Breast epithelium (tissue), 3 donors: ENCODE data around the gene MYPOP.

Experiments
- POLR2AphosphoS5 ChIP-seq, 3 donors: sonication (generic); formaldehyde crosslinking; IDR thresholded peaks; one replicate each; pipeline ENCODE4 v1.6.1; 2017; ENCODE audit warnings: antibody characterized with exemption in 3 of 3
- TF ChIP-seq, protein P1 (sequence below), 3 donors: fragments of 450-650 bp; IDR thresholded peaks; one replicate each; pipeline ENCODE4 v1.5.1; 2016 to 2017; ENCODE audit warnings: antibody characterized with exemption in 3 of 3, mild to moderate bottlenecking in 3 of 3, moderate library complexity in 3 of 3

DNA sequence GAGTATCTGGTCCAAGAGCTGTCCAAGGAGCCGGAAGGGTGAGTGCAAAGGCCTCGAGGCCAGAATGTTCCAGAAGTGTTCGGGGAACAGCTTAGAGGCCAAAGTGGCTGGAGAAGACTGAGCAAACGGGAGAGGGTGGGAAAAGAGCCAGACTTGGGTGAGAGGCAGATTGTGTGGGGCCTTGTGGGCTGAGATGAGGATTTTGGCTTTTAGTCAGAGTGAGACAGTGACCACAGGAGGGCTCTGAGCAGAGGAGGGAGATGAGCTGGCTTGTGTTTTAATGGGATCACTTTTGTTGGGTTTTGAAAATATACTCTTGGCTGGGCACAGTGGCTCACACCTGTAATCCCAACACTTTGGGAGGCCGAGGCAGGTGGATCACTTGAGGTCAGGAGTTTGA is 6.5 kb upstream of the MYPOP start:
- TF ChIP-seq, protein P1, sequence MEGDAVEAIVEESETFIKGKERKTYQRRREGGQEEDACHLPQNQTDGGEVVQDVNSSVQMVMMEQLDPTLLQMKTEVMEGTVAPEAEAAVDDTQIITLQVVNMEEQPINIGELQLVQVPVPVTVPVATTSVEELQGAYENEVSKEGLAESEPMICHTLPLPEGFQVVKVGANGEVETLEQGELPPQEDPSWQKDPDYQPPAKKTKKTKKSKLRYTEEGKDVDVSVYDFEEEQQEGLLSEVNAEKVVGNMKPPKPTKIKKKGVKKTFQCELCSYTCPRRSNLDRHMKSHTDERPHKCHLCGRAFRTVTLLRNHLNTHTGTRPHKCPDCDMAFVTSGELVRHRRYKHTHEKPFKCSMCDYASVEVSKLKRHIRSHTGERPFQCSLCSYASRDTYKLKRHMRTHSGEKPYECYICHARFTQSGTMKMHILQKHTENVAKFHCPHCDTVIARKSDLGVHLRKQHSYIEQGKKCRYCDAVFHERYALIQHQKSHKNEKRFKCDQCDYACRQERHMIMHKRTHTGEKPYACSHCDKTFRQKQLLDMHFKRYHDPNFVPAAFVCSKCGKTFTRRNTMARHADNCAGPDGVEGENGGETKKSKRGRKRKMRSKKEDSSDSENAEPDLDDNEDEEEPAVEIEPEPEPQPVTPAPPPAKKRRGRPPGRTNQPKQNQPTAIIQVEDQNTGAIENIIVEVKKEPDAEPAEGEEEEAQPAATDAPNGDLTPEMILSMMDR (IDR thresholded peaks at IDR 0.05) = no peak
- TF ChIP-seq POLR2AphosphoS5 (IDR thresholded peaks at IDR 0.05) = no peak
